Karpas-422 (cell line): Measurements from ENCODE around the gene MAGEA2B. TPM values are rescaled to one million over a fixed set of nuclear protein-coding genes. Genes with fewer than 3 reads are reported as not detected.
"Not testable (repeated sequence)": the region's sequence is repeated elsewhere in the genome, so short reads cannot be mapped to it uniquely, and the experiment has no call there.

ENCODE experiments used
- DNase-seq: peaks from one replicate; pipeline ENCODE4 v3.0.0-alpha.2; 2015
- H2AFZ ChIP-seq: fragments of 200-600 bp; sonication (generic); 2 replicates; pipeline ENCODE4 v1.6.1; 2014; ENCODE audit warnings: antibody characterized with exemption, low read length, mixed read lengths
- H3K27ac ChIP-seq: fragments of 200-600 bp; sonication (generic); 2 replicates; pipeline ENCODE4 v1.5.1; 2014; ENCODE audit warnings: mild to moderate bottlenecking, low read length, moderate library complexity
- H3K27me3 ChIP-seq: fragments of 200-600 bp; sonication (generic); 2 replicates; pipeline ENCODE4 v1.6.1; 2014; ENCODE audit warnings: low read length, mixed read lengths
- H3K36me3 ChIP-seq: fragments of 200-600 bp; sonication (generic); 2 replicates; pipeline ENCODE4 v1.6.1; 2014; ENCODE audit warnings: low read length, mixed read lengths; ENCODE audit not compliant: insufficient read depth
- H3K4me1 ChIP-seq: fragments of 200-600 bp; sonication (generic); 2 replicates; pipeline ENCODE4 v1.6.1; 2014; ENCODE audit warnings: mild to moderate bottlenecking, low read length, mixed read lengths
- H3K4me2 ChIP-seq: fragments of 200-600 bp; sonication (generic); 2 replicates; pipeline ENCODE4 v1.6.1; 2014; ENCODE audit warnings: low read length, low read depth, mild to moderate bottlenecking; ENCODE audit not compliant: poor library complexity, severe bottlenecking
- H3K4me3 ChIP-seq: fragments of 200-600 bp; sonication (generic); 2 replicates; pipeline ENCODE4 v1.5.1; 2014; ENCODE audit warnings: mild to moderate bottlenecking, antibody characterized with exemption, low read length, mixed read lengths
- H3K79me2 ChIP-seq: fragments of 200-600 bp; sonication (generic); 2 replicates; pipeline ENCODE4 v1.6.1; 2014; ENCODE audit warnings: mild to moderate bottlenecking, low read length, mixed read lengths
- H3K9ac ChIP-seq: fragments of 200-600 bp; sonication (generic); 2 replicates; pipeline ENCODE4 v1.6.0; 2014; ENCODE audit warnings: low read length
- H3K9me2 ChIP-seq: fragments of 200-600 bp; sonication (generic), shearing (Covaris generic); replicated peaks from 2 replicates; pipeline ENCODE4 v1.6.0; 2014; ENCODE audit warnings: mild to moderate bottlenecking, low read length, moderate library complexity; ENCODE audit not compliant: insufficient read depth
- H3K9me3 ChIP-seq: fragments of 300-700, 200-600 bp; sonication (generic); 2 replicates; pipeline ENCODE4 v1.6.1; 2014; ENCODE audit warnings: low read length, mixed read lengths
- H4K20me1 ChIP-seq: fragments of 200-600 bp; sonication (generic); 2 replicates; pipeline ENCODE4 v1.6.1; 2014; ENCODE audit warnings: mild to moderate bottlenecking, antibody characterized with exemption, low read length, low read depth; ENCODE audit not compliant: insufficient read depth
- total RNA-seq: library from RNA; depleted of rRNA; stranded (reverse); fragments of >200 nt; shearing (Covaris generic); gene quantifications from 2 replicates; pipeline ENCODE4 v1.2.3, GENCODE V29; 2014; ENCODE audit warnings: low replicate concordance

The MAGEA2B gene
- total RNA-seq, 1 experiment from 2014 or later, result not detected

DNA sequence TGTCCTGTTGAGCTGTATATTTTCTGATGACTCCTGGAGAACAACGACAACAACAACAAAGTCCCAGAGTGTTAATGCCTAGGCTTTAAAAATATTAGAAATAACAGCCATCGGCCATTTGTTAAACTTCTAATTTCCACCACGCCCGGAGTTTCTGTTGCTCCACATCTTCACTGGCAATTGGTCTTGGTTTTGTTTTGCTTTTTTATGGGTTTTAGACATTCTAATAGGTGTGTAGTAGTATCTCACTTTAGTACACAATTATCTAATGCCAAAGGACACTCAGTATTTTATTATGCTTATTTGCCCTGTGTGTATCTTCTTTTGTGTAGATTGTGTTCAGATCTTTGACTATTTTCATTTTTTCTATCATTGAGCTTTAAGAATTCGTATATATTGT is 24.1 kb downstream of the MAGEA2B start:
- no peaks in the 10 kb centered on the region for H3K9me3 ChIP-seq
- H3K9ac ChIP-seq, result no peak overlapping the region
- H3K4me3 ChIP-seq, result no peak overlapping the region
- no peaks in the 10 kb centered on the region for H3K79me2 ChIP-seq
- no peak for DNase-seq
- H3K4me2 ChIP-seq, result no peak overlapping the region
- H3K27me3 ChIP-seq, result no peaks in the 10 kb centered on the region
- no peaks in the 10 kb centered on the region for H4K20me1 ChIP-seq
- no peak overlapping the region for H3K27ac ChIP-seq
- no peaks in the 10 kb centered on the region for H3K9me2 ChIP-seq
- H3K4me1 ChIP-seq, result no peaks in the 10 kb centered on the region
- no peak overlapping the region for H2AFZ ChIP-seq
- H3K36me3 ChIP-seq, result no peaks in the 10 kb centered on the region

DNA sequence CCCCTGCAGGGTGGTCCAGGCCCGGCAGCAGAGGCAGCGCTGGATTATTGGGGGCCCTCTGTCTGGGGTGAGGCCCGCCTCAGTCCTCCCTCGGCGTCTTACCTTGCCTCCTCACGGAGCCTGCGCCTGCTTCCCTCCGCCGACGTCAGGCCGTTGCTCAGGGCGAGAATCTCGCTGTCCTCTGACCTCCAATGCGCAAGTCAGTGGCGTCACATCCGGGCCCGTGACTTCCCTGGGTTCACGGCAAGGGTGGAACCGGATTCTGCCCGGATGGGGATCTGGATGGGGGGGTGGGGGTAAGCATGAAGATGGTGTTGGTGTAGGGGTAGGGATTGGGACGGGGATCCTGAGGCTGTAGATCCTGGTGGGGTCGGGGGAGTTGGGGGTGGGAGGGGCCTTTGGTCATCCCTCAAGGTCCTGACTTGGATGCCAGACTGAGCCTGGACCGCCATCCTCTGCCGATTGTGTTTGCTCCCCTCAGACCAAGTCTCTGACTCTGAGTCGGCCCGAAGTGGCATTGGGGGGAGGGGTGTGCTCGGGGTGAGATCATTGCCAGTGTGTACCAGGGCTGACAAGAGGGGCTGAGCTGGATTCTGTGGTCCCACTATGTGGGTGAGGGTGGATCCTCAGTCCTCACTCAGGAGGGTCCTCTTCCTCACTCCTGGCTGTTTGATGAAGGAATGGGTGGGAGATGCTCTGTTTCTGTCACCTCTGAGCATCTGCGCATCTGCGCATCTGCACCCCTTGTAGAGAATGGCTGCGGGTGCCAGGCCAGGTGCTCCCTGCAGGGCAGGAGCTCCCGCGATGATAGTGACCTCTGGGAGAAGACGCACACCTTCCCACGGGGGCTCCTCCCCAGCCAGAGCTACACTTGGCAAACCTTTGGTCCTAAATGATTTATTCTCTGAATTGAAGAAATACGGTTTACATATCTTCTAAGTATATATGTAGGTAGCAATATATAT is 39.5 kb downstream of the MAGEA2B start, which contains the start of gene MAGEA2:
TSS of gene MAGEA2 (minus strand) at position 157 of the 965 bp plus-strand sequence. CDS start 2,479 bp downstream, outside the sequence.
- not testable (repeated sequence) for H3K36me3 ChIP-seq, H3K27ac ChIP-seq, H3K4me1 ChIP-seq, H3K27me3 ChIP-seq, H3K9ac ChIP-seq, H3K9me2 ChIP-seq, H3K4me3 ChIP-seq, DNase-seq, H3K79me2 ChIP-seq, H2AFZ ChIP-seq, H4K20me1 ChIP-seq, H3K4me2 ChIP-seq, H3K9me3 ChIP-seq

DNA sequence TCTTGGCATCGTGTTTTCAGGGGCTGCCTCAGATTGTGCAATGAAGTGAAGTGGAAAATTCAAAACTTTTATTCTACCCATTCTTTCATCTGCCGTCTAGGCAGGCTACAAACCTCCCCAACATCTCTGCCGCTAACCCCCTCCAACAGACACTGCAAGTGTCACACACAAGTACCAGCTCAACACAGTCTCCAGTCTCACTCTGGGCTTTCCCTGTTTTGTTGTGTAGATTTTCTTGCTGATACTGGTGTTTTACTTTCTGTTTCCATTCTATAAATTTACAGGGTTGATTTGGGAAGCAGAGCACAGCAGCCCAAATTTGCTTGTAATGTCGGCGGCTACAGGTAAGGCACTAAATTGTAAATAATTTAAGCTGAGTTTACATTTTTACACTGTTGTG is 40.4 kb downstream of the MAGEA2B start:
- not testable (repeated sequence) for H2AFZ ChIP-seq, DNase-seq, H3K4me2 ChIP-seq, H3K9ac ChIP-seq, H3K27ac ChIP-seq, H4K20me1 ChIP-seq, H3K4me1 ChIP-seq, H3K79me2 ChIP-seq, H3K27me3 ChIP-seq, H3K4me3 ChIP-seq, H3K9me3 ChIP-seq, H3K9me2 ChIP-seq, H3K36me3 ChIP-seq

- H4K20me1 ChIP-seq, H3K9me2 ChIP-seq, H3K79me2 ChIP-seq, H2AFZ ChIP-seq, H3K4me2 ChIP-seq, H3K27me3 ChIP-seq, DNase-seq, H3K4me1 ChIP-seq, H3K36me3 ChIP-seq, H3K4me3 ChIP-seq, H3K9me3 ChIP-seq, H3K9ac ChIP-seq, H3K27ac ChIP-seq: not testable (repeated sequence)
Measured at GRCh38 chrX:152758918-152759317, 44.5 kb downstream of the MAGEA2B start, which contains the start of gene CSAG3. TSS of gene CSAG3 (plus strand) at chrX:152759218.

DNA sequence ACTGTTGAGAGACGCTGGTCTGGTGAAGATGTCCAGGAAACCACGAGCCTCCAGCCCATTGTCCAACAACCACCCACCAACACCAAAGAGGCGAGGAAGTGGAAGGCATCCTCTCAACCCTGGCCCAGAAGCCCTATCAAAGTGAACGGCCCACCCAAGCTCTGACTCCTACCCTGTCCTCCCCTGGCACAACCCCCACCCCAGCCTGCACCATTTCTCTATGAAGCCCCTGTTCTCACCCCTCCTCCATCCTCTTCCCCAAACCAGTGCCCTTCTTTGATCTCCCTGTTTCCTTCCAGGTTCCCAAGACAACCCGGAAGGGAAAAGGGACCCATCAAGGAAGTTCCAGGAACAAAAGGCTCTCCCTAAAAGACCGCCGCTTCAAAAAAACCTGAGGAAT is 45.1 kb downstream of the MAGEA2B start:
- H3K4me1 ChIP-seq, H3K27me3 ChIP-seq, H3K9me3 ChIP-seq, DNase-seq, H3K4me3 ChIP-seq, H3K79me2 ChIP-seq, H3K9me2 ChIP-seq, H3K27ac ChIP-seq, H3K36me3 ChIP-seq, H3K4me2 ChIP-seq, H3K9ac ChIP-seq, H2AFZ ChIP-seq, H4K20me1 ChIP-seq: not testable (repeated sequence)

DNA sequence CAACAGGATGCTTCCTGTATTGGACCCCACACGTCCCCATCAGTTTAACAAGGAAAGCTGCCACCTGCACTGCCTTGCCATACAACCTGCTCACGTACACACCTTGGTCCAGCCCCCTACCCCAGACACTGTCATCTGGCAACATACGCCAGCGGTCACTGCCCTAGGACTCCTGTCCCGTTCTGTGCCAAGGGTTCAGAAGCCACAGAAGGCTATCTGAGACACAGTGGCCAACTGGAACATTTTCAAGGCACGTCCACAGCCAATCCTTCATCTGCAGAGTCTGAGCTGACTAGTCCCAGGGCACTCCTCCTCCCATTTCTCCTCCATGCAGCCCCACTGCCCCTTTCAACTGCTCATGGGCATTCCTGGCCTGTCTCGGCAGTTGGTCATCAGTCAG is 47.2 kb downstream of the MAGEA2B start:
- H3K27ac ChIP-seq, DNase-seq, H2AFZ ChIP-seq, H3K27me3 ChIP-seq, H3K9ac ChIP-seq, H4K20me1 ChIP-seq, H3K79me2 ChIP-seq, H3K4me1 ChIP-seq, H3K4me2 ChIP-seq, H3K9me2 ChIP-seq, H3K4me3 ChIP-seq, H3K9me3 ChIP-seq, H3K36me3 ChIP-seq: not testable (repeated sequence)

GRCh38 chrX:152766562-152766961 is 52.1 kb downstream of the MAGEA2B start:
- not testable (repeated sequence) for H3K9ac ChIP-seq, H3K79me2 ChIP-seq, DNase-seq, H3K4me1 ChIP-seq, H3K4me2 ChIP-seq, H2AFZ ChIP-seq, H4K20me1 ChIP-seq, H3K4me3 ChIP-seq, H3K36me3 ChIP-seq, H3K9me2 ChIP-seq, H3K9me3 ChIP-seq, H3K27ac ChIP-seq, H3K27me3 ChIP-seq
